Suppressor macrophage (primary cell): ENCODE measurements around the gene TP53TG5.

Experiments used
- DNase-seq, 4 experiments: peaks; one replicate each; pipeline ENCODE4 v3.0.0-alpha.2; 2020 to 2022
- total RNA-seq, 17 experiments: gene quantifications; one replicate each; lab custom pipeline; 2026; ENCODE audit warnings: mixed read lengths in 6 of 17, inconsistent platforms in 3 of 17; lab: John Stamatoyannopoulos, UW

TP53TG5 gene
- 0 to 1.5 (median 0) reads per million in 17 experiments for total RNA-seq

GRCh38 chr20:45378191-45378590 lies at the start of gene TP53TG5:
TSS of gene TP53TG5 (minus strand) at chr20:45378325. CDS start at chr20:45378236, 89 bp downstream.
- no peak for DNase-seq

- DNase-seq, result no peak
Measured at GRCh38 chr20:45427236-45428149, 49.4 kb upstream of the TP53TG5 start.

- peak in 3 of 4 experiments; percentile 41 to 50 (median 44) for DNase-seq
Measured at GRCh38 chr20:45426320-45427016, 48.3 kb upstream of the TP53TG5 start.

- DNase-seq, result no peak
Measured at GRCh38 chr20:45425561-45425960, 47.4 kb upstream of the TP53TG5 start.

GRCh38 chr20:45423700-45424099 lies 45.6 kb upstream of the TP53TG5 start:
- DNase-seq, result no peak

- no peak for DNase-seq
Measured at GRCh38 chr20:45420125-45420524, 42.0 kb upstream of the TP53TG5 start.

GRCh38 chr20:45419188-45420091 lies 41.3 kb upstream of the TP53TG5 start:
- no peak for DNase-seq

GRCh38 chr20:45416917-45417316 lies 38.8 kb upstream of the TP53TG5 start:
- peak in 2 of 4 experiments; percentile 23 to 37 for DNase-seq

- DNase-seq, result peak; percentile 87 to 94 (median 93)
Measured at GRCh38 chr20:45415822-45416637, 37.9 kb upstream of the TP53TG5 start, which contains the start of gene PIGT. TSS of gene PIGT (plus strand) at chr20:45416141. CDS start at chr20:45416157, 16 bp downstream.

- no peak for DNase-seq
Measured at GRCh38 chr20:45413479-45413878, 35.4 kb upstream of the TP53TG5 start.

GRCh38 chr20:45412653-45413052 lies 34.5 kb upstream of the TP53TG5 start:
- no peak for DNase-seq

GRCh38 chr20:45410887-45411286 lies 32.8 kb upstream of the TP53TG5 start:
- no peak for DNase-seq

- peak in 3 of 4 experiments; percentile 9 to 46 (median 14) for DNase-seq
Measured at GRCh38 chr20:45409521-45410272, 31.6 kb upstream of the TP53TG5 start.

GRCh38 chr20:45408646-45409213 lies 30.6 kb upstream of the TP53TG5 start:
- DNase-seq, result peak; percentile 73 to 89 (median 86)

- no peak for DNase-seq
Measured at GRCh38 chr20:45407783-45408645, 29.9 kb upstream of the TP53TG5 start, which contains the start of gene DBNDD2. TSS of gene DBNDD2 (plus strand) at chr20:45408289. CDS start at chr20:45408468, 179 bp downstream.

GRCh38 chr20:45407067-45407745 lies 29.1 kb upstream of the TP53TG5 start:
- peak in 3 of 4 experiments; percentile 12 to 48 (median 40) for DNase-seq

GRCh38 chr20:45406260-45407066 lies 28.3 kb upstream of the TP53TG5 start:
- peak; percentile 46 to 82 (median 63) for DNase-seq
